KOPT-K1 (cell line): ENCODE results near the gene SREBF1.

Source experiments
- H3K27ac ChIP-seq: fragments of 200-600 bp; sonication (generic); 2 replicates; pipeline ENCODE4 v1.5.1; 2016; ENCODE audit warnings: antibody characterized with exemption, mild to moderate bottlenecking, low read depth, low read length; ENCODE audit not compliant: poor library complexity, severe bottlenecking
- H3K36me3 ChIP-seq: fragments of 200-600 bp; sonication (generic); 2 replicates; pipeline ENCODE4 v1.5.1; 2017; ENCODE audit warnings: antibody characterized with exemption, mild to moderate bottlenecking, low read length, moderate library complexity; ENCODE audit not compliant: insufficient read depth
- H3K9me3 ChIP-seq: fragments of 200-600 bp; sonication (generic); 2 replicates; pipeline ENCODE4 v1.5.1; 2017; ENCODE audit warnings: antibody characterized with exemption, low read length, mild to moderate bottlenecking; ENCODE audit not compliant: insufficient read depth, poor library complexity, severe bottlenecking

SREBF1 gene

DNA sequence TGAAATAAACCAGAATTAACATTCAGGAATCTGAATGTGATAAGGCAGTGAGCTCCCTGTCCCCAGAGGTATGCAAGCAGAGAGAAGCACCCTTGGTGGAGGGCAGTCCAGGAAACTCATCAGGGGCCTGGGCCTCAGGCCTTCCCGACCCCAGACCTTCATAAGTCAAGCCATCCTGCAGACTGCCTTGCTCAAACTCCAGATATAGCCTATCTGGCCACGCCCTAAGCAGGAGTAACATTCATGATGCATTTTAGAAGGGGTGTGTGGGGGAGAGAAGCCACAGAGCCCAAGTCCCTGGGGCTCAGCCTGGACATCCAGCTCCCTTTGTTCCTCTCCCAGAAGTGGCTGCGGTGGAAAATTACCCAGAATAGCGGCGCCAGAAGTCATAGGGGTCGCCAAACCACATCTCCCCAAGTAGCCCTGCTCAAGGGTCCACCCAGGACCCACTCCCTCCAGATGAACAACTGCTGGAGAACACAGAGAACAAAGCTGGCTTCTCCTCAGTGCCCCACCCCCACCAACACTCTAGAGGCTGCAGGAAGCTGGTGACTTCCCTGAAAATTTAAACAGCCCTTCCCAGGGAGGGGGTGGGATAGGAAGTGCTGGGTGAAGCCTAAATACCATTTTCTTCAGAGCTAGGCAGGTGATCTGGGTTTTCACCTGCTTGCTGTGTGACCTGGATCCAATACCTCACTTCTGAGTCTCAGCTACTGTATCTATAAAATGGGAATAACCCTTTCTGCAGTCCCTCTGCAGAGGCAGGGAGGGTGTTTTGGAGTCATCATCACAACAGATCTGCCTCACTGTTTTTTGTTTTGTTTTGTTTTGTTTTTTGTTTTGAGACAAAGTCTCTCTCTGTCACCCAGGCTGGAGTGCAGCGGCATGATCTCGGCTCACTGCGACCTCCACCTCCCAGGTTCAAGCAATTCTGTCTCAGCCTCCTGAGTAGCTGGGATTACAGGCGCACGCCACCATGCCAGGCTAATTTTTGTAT lies 1.5 kb upstream of the SREBF1 start:
- peak overlapping the region; percentile 99 for H3K27ac ChIP-seq
- H3K9me3 ChIP-seq: no peaks in the 10 kb centered on the region

GRCh38 chr17:17837380-17837821 lies 615 bp upstream of the SREBF1 start:
- Histone ChIP-seq H3K9me3 (no peaks in the 10 kb centered on the region), H3K27ac (peak overlapping the region; percentile 99), H3K36me3 (peaks cover 13% of the 10 kb centered on the region; the same call in 1 of the 2 replicates)

More for the DNA sequence above, 1.5 kb upstream of the SREBF1 start:
- peaks cover 12% of the 10 kb centered on the region; the same call in 1 of the 2 replicates for H3K36me3 ChIP-seq

DNA sequence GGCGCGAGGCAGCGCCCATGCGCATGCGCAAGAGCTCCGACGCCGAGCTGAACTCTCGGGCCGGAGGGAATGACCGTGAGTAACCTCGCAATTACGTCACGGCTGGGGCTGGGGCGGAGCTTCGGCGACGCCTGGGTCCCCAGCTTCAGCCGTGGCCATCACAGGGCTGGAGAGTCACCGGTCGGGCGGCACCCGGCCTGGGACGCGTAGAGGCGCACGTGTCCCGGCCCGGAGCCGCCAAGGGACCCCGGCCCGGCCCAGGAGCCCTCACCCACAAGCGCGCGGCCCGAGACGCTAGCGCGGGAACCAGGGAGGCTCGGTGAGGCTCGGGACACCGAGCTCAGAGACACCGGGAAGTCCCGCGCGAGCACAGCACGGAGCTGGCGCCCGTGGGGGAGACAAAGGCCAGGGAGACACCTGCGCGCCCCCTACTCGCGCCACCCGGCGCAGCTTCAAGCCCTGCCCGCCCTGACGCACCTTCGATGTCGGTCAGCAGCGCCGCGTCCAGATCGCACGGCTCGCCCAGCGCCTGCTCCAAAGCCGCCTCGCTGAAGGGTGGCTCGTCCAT lies 452 bp downstream of the SREBF1 start:
- Histone ChIP-seq H3K27ac (peak overlapping the region; percentile 99), H3K36me3 (peaks cover 24% of the 10 kb centered on the region), H3K9me3 (no peaks in the 10 kb centered on the region)

DNA sequence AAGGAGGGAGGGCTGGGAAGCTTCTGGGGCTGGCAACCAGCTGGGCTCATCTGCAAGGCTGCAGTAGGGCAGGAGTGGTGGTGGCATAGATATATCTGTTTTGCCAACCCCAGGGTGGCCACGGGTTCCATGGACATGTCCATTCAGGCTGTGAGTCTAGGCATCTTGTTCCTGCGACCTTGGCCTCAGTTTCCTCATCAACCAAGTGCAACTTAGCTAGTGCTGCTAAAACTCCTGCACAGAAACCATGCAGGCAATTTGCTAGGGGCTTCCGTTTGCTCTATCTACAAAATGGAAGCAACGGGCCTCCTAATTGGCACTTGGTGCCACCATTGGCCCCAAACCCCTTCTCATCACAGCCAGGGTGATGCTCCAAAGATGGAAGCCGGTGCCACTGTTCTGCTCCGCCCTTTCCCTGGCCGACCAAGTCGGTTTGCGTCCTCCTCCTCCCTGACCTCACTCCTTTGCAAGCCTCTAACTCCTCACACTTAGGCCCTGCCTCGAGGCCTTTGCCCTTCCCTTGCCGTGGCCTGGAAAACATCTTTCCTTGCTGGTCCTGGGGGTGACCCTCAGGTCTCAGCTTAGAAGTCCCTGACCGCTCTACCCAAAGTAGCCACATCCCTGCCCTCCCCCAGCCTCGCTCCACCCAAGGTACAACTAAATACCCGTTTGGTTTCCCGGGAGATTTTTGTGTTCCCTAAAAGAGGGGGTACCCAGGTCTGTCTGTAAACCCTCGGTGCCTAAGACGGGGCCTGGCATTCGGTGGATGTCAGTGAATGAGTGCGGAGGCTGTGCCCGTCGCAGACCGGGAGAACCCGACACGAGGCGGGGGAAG lies 1.2 kb downstream of the SREBF1 start:
- Histone ChIP-seq H3K9me3 (no peaks in the 10 kb centered on the region), H3K27ac (peak overlapping the region; percentile 99), H3K36me3 (peaks cover 31% of the 10 kb centered on the region)

DNA sequence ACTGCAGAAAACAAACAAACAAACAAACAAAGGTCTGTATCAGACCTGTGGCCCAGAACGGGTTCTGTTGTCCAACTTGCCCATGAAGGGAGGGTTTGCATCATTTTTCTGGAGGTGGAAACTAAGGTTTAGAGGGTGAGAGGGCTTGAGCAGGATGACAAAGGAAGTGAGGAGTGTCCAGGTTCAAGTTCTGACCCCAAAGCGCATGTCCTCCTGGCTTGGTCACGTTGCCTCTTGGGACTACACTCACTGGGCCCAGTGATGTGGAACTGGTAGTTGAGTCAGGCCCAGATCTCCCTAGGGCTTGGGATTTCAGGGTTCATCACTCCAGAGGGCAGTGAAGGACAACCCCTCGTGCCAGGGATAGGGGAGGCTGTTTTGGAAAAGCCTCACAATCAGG lies 1.8 kb downstream of the SREBF1 start:
- Histone ChIP-seq H3K36me3 (peaks cover 37% of the 10 kb centered on the region), H3K27ac (peak overlapping the region; percentile 99)

GRCh38 chr17:17833658-17834357 lies 3.0 kb downstream of the SREBF1 start:
- peaks cover 45% of the 10 kb centered on the region for H3K36me3 ChIP-seq
- H3K27ac ChIP-seq: peak overlapping the region; percentile 99
- no peaks in the 10 kb centered on the region for H3K9me3 ChIP-seq

More for the DNA sequence above, 1.8 kb downstream of the SREBF1 start:
- H3K9me3 ChIP-seq: no peaks in the 10 kb centered on the region

GRCh38 chr17:17832032-17832363 lies 4.8 kb downstream of the SREBF1 start:
- H3K27ac ChIP-seq: peak overlapping the region; percentile 29
- no peaks in the 10 kb centered on the region for H3K9me3 ChIP-seq
- peaks cover 45% of the 10 kb centered on the region for H3K36me3 ChIP-seq

- peak overlapping the region; percentile 29 for H3K27ac ChIP-seq
- peaks cover 45% of the 10 kb centered on the region for H3K36me3 ChIP-seq
- H3K9me3 ChIP-seq: no peaks in the 10 kb centered on the region
These were observed 5.4 kb downstream of the SREBF1 start for GRCh38 chr17:17831208-17832031.

DNA sequence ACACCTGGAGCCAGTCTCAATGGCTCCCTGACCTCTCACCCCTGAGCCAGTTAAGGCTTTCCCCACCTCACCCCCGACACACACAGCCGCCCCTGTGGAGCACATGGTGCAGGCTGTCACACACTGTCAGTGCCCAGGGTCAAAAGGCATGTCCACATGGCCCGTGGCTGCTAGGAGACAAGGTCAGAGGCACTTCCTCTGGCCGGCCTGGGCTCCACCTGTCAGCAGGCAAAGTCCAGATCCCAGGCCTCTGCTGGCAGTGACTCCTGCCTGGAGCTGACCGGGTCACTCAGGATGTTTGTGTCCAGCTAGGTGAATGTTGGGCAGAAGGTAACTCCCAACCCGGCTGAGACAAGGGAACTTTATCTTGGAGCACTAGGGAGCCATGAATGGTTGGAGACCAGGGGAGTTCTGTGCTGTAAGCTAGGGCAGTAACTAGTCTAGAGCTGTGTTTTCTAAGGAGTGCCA lies 6.0 kb downstream of the SREBF1 start:
- Histone ChIP-seq H3K27ac (peak overlapping the region; percentile 29), H3K9me3 (no peaks in the 10 kb centered on the region), H3K36me3 (peaks cover 45% of the 10 kb centered on the region)

DNA sequence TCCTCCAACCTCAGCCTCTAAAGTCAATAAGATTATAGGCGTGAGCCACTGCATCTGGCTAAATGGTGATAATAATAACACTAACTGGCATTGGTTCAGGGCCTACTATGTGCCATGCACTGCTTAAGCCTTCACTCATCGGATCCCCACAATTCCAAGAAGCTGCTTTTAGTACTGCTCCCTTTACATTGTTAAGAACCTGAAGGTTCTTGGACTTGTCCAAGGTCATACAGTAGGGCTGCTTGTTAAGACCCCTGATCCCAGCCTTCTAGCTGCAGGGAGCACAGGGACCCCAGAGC lies 6.6 kb downstream of the SREBF1 start:
- Histone ChIP-seq H3K9me3 (no peaks in the 10 kb centered on the region), H3K36me3 (peaks cover 45% of the 10 kb centered on the region), H3K27ac (peak overlapping the region; percentile 29)

GRCh38 chr17:17827826-17828621 lies 8.8 kb downstream of the SREBF1 start:
- Histone ChIP-seq H3K27ac (peak overlapping the region; percentile 98), H3K9me3 (no peaks in the 10 kb centered on the region), H3K36me3 (peaks cover 34% of the 10 kb centered on the region)

DNA sequence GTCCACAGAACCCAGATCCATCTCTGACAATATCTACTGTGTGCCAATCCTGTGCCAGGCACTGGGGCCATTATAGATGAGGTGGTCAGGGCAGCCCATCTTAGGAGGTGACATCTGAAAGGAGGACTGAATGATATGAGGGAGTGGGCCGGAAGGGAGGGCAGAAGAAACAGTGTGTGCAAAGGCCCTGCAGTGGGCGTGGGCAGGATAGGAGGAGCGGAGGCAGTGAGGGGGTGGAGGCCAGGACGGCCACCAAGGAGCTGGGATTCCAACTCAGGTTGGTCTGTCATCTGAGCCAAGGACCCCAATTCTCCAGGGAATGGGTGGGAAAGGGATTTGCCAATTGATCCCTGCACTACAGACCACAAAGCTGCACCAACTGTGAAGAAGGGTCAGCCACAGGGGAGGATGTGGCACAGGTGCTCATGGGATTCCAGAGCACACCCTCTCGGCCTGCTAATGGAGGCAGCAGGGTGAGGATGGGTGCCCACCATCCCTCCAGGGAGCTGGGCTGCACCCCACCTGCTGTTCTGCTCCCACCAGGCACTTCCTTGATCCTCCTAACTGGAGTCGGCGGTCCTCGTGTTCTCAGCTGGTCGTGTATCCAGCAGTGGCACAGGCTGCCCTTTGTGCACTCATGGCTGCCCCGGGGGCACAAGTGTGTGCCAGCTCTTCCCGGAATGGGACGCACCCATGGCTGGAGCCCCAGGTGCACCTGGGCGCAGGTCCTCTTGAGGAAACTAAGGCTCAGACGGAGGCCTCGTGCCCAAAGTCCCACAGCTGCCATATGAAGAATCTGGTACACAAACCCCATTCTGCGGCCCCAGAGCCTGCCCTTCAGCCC lies 9.6 kb downstream of the SREBF1 start:
- Histone ChIP-seq H3K36me3 (peaks cover 34% of the 10 kb centered on the region), H3K27ac (peak overlapping the region; percentile 98), H3K9me3 (no peaks in the 10 kb centered on the region)
